ENCODE results near the gene MASP1.

- no peak for TF ChIP-seq EP300 (IDR thresholded peaks at IDR 0.05)
- TF ChIP-seq, protein P1, sequence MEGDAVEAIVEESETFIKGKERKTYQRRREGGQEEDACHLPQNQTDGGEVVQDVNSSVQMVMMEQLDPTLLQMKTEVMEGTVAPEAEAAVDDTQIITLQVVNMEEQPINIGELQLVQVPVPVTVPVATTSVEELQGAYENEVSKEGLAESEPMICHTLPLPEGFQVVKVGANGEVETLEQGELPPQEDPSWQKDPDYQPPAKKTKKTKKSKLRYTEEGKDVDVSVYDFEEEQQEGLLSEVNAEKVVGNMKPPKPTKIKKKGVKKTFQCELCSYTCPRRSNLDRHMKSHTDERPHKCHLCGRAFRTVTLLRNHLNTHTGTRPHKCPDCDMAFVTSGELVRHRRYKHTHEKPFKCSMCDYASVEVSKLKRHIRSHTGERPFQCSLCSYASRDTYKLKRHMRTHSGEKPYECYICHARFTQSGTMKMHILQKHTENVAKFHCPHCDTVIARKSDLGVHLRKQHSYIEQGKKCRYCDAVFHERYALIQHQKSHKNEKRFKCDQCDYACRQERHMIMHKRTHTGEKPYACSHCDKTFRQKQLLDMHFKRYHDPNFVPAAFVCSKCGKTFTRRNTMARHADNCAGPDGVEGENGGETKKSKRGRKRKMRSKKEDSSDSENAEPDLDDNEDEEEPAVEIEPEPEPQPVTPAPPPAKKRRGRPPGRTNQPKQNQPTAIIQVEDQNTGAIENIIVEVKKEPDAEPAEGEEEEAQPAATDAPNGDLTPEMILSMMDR (IDR thresholded peaks at IDR 0.05): no peak
- no peak for TF ChIP-seq POLR2A (IDR thresholded peaks at IDR 0.05)
- TF ChIP-seq POLR2AphosphoS5 (IDR thresholded peaks at IDR 0.05): no peak
Observed at GRCh38 chr3:187212705-187213104, 78.8 kb downstream of the MASP1 start.
